CD4-positive, alpha-beta T cell treated with Interferon alpha-2 for 1 hour (primary cell): Measurements from ENCODE around the gene XXYLT1.
"Not testable (repeated sequence)": the region's sequence is repeated elsewhere in the genome, so short reads cannot be mapped to it uniquely, and the experiment has no call there.

Experiments used
- DNase-seq, 2 donors: peaks; one replicate each; pipeline ENCODE4 v3.0.0-alpha.2; 2020 to 2022

XXYLT1 gene

GRCh38 chr3:195250473-195251251, 20.3 kb downstream of the XXYLT1 start:
- DNase-seq = no peak

GRCh38 chr3:195249858-195250464, 21.0 kb downstream of the XXYLT1 start:
- no peak for DNase-seq

GRCh38 chr3:195249057-195249770, 21.7 kb downstream of the XXYLT1 start:
- DNase-seq = no peak

DNA sequence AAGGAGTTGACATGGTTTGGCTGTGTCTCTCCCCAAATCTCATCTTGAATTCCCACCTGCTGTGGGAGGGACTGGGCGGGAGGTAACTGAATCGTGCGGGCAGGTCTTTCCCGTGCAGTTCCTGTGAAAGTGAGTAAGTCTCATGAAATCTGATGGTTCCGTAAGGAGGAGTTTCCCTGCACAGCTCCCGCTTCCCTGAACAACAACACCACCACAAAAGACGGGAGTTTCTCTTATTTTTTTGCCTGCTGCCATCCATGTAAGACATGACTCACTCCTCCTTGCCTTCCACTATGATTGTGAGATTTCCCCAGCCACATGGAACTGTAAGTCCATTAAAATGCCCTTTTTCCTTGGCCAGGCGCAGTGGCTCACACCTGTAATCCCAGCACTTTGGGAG, 22.7 kb downstream of the XXYLT1 start:
- DNase-seq = no peak

DNA sequence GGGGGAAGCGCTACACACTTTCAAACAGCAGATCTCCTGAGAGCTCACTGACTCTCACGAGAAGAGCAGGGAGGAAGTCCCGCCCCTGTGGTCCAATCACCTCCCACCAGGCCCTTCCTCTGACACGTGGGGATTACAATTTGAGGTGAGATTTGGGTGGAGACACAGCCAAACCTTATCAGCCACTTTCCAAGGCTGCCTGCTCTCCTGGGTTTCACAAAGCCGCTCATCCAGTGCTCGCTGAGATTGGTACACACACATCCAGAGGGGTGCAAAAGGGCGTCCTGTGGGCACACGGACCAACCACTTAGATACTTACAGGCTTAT, 23.1 kb downstream of the XXYLT1 start:
- DNase-seq = no peak

DNA sequence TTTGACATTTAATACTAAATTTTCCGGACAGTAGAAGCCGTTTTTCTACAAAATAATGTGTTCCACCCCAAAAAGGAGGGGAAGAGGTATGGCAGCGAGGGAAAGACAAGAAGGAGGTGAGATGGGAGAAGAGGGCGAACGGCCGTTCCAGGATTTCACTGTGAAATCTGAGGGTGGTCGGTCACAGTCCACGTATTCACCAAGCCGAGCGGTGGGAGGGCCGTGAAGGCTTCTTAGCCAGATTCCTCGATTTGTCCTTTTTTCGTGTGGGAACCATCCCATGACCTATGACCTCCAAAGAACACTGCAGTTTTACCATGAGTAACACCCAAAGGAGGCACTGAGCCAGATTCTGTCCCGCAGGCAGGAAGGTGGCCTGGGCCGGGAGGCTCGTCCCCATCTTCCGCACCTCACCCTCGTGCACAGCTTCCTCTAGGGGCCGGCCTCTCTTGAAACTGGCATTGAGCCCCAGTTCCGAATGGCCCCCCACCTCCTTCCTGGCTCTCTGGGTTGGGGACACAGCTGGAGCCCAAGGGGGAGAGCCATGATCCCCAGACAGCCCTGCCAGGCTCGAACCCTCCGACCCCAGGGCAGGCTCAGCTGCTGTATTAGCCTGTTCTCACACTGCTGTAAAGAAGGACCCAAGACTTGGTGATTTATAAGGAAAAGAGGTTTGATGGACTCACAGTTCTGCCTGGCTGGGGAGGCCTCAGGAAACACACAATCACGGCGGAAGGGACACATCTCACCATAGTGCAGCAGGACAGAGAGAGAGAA, 23.7 kb downstream of the XXYLT1 start:
- no peak for DNase-seq

DNA sequence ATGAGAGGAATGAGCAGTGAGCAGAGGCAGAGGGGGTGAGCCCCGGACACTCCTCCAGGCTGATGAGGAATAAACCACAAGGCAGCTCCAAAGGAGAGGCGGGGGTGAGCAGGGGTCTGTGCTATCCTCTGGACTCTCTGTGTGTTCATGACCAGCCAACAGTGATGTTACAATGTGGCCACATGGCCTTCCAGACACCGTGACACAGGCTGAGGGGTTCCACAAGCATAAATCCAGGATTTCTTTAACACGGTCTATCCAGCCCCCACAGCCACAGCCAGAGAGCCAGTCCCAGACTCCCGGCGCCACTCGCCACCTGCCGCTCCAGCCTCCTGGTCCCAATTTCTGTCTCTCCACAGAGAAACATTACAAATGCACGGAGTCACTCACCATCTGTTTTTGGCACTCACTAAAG, 24.4 kb downstream of the XXYLT1 start:
- DNase-seq = no peak

DNA sequence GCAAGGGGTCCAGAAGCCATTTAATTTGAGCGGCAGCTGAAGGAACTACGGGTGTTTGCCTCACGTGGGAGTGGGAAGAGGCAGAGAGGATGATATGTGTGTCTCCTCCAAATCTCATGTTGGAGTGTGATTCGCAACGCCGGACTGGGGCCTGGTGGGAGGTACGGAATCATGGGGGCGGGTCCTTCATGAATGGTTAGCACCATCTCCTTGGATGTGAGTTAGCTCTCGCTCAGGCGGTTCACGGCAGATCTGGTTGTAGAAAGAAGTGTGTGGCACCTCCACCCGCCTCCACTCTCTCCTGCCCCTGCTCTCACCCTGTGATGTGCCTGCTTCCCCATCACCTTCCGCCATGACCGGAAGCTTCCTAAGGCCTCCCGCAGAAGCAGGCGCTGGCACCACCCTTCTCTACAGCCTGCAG, 25.4 kb downstream of the XXYLT1 start:
- DNase-seq = no peak

DNA sequence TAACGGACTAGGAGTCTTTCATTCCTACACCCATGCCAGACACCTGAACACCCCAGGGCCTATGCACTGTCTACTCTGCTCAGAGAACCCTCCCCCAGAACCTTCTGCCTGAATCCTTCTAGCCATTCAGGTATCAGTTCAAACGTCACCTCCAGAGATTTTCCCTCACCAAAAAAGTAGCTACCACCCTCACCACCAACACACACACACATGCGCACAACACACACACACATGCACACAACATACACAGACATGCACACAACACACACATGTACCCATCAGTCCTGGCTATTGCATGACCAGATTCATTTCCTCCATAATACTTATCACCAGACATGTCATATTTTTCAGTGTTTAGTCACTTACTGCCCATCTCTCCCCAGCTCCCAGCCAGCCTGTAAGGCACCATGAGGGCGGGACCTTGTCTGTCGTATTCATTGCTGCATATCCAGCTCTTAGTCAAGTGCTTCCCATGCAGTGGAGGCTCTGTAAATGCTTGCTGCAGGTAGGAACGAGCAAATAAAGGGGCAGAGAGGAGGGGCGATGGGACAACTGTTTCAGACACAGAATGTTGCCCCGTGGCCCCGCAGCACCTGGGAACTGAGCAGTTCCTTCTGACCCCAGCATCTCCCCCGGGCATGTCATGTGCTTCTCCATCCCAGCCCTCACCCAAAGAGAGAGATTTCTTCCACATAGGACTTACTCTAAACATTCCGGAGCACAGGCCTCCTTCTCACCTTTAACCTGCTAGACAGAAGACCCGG, 29.2 kb downstream of the XXYLT1 start:
- no peak for DNase-seq

DNA sequence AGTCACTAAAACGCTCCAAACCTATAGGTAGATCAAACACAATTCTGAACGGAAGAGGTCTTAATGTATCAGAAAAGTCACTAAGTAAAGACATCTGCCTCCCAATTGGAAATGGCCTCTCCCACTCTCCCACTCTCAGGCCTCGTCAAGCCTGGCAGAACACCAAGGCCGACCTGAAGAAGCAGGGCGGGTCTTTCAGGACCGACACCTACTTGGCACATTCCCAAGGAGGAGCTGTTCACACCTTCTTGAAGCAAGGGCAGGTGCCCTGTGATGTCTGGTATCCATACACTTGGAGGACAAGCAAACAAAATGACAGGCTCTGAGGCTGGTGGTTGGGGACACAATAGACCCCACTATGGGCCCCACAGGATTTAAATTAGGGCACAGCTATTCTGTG, 30.0 kb downstream of the XXYLT1 start:
- no peak for DNase-seq

GRCh38 chr3:195240171-195240701, 30.7 kb downstream of the XXYLT1 start:
- no peak for DNase-seq

DNA sequence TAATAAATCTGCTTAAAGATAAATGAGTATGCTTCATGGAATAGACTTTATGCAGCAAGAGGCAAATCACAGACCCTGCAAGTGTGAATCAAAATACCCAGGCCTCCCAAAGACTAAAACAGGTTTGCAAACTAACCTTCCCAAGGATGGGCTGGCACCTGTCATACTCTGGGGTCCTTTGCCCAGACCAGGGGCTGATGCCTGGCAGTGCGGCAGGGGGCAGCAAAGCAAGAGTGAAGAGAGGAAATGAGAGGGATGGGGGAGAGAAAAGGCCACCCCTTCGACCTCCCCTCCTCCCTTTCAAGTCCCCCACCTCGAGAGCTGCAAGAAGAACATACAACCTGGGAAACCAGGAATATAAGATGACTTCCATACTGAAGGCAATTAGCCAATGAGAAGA, 31.8 kb downstream of the XXYLT1 start:
- no peak for DNase-seq

GRCh38 chr3:195238586-195239118, 32.3 kb downstream of the XXYLT1 start:
- DNase-seq = no peak

DNA sequence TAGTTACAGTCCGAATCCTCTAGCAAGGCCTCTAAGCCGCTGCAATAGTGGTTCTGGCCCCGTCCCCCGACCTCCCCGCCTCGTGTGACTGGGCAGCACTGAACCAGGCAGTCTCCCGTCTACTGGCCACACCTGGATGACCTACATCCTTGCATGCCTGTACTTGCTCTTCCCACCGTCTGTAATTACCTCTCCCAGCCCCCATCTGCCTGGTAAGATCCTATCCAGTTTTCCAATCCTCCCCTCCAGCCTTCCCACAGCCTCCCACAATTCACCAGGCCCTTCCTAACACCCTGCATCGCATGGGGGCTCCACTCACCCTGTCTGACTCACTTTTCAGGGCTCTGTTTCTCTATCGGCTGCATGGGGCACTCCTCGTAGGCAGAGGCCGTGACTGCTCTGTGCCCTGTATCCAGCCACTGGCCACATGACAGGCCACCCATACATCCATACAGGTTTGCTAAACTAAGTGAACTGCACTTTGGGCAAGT, 32.8 kb downstream of the XXYLT1 start:
- DNase-seq = no peak

- DNase-seq = no peak
Observed at GRCh38 chr3:195236801-195237570, 34.0 kb downstream of the XXYLT1 start.

GRCh38 chr3:195236076-195236798, 34.7 kb downstream of the XXYLT1 start:
- DNase-seq = no peak

DNA sequence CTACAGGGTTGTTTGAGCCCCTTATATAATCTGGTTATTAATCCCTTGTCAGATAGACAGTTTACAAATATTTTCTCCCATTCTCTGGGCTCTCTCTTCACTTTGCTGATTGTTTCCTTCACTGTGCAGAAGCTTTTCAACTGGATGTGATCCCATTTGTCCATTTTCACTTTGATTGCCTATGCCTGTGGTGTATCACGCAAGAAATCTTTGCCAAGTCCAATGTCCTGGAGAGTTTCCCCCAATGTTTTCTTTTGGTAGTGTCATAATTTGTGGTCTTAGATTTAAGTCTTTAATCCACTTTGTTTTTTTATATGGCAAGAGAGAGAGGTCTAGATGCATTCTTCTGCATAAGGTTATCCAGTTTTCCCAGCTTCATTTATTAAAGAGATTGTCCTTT, 40.7 kb downstream of the XXYLT1 start:
- DNase-seq = no peak

DNA sequence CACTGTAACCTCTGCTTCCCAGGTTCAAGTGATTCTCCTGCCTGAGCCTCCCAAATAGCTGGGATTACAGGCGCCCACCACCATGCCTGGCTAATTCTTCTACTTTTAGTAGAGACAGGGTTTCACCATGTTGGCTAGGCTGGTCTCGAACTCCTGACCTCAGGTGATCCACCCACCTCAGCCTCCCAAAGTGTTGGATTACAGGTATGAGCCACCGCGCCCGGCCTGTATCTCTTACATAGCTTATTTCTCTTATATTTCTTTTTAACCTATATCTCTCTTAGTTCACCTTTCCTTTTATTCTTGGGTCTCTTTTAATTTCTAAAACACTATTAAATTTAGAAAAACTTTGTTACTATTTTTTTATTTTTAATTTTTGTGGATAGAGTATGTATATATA, 42.1 kb downstream of the XXYLT1 start:
- DNase-seq = not testable (repeated sequence)

DNA sequence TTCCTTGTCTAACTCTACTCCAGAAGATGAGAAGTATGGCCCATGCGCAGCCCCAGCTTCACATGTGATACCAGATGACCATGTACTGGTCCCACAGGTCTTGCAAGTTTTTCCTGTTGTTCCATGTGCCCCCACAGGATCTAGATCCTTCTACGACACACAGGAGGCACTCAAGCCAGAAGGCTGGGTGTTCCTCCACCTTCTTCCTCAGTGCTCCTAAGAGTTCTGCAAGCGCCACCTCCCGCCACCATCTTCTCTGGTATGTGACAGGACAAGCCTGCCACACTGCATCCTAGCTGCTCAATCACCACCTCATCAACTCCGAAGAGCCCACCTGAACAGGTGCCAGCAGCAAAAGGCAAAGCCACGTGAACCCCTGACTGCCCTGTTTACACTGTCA, 43.1 kb downstream of the XXYLT1 start:
- no peak for DNase-seq

GRCh38 chr3:195226900-195227447, 44.0 kb downstream of the XXYLT1 start:
- peak in 1 of 2 donors; percentile 7 for DNase-seq
